PC-3 (cell line): ENCODE data around the gene PRM1. TPM values are rescaled to one million over a fixed set of nuclear protein-coding genes. Genes with fewer than 3 reads are reported as not detected.

Experiments
- ATAC-seq: fragments of 200-7000 bp; cut with Tn5 transposase; 2 replicates; pipeline ENCODE4 v1.9.1; 2020; ENCODE audit warnings: mild to moderate bottlenecking, moderate library complexity
- BruUV-seq: library from RNA; stranded (reverse); fragments of 400-500 nt; replicated peaks from 2 replicates; lab custom pipeline; 2021; lab: Mats Ljungman, UMichigan
- CTCF ChIA-PET: fragments of 300-600 bp; sonication (Branson Sonifier 250); formaldehyde crosslinking; loops from one replicate; lab custom pipeline; 2022; ENCODE audit warnings: antibody characterized with exemption; lab: Charles Lee
- POLR2A ChIA-PET: fragments of 300-600 bp; sonication (Branson Sonifier 250); formaldehyde crosslinking; loops from one replicate; lab custom pipeline; 2022; ENCODE audit warnings: antibody characterized with exemption; ENCODE audit not compliant: unreplicated experiment; lab: Charles Lee
- DNase-seq: peaks from one replicate; pipeline ENCODE4 v3.0.0-alpha.2; 2015
- H2AFZ ChIP-seq: fragments of 300-600 bp; sonication (generic); 2 replicates; pipeline ENCODE4 v1.6.0; 2016; ENCODE audit warnings: antibody characterized with exemption, low read length
- H3F3A ChIP-seq: fragments of 300-600 bp; sonication (generic); one replicate; pipeline ENCODE4 v1.6.0; 2017; ENCODE audit warnings: antibody characterized with exemption, low read length, control low read depth, mild to moderate bottlenecking; ENCODE audit not compliant: unreplicated experiment
- H3K27ac ChIP-seq: fragments of 300-600 bp; sonication (generic); 2 replicates; pipeline ENCODE4 v1.5.1; 2016; ENCODE audit warnings: mild to moderate bottlenecking, low read length
- H3K27me3 ChIP-seq: fragments of 300-600 bp; sonication (generic); 2 replicates; pipeline ENCODE4 v1.6.1; 2016; ENCODE audit warnings: low read length, mixed read lengths
- H3K36me3 ChIP-seq: fragments of 300-600 bp; sonication (generic); 2 replicates; pipeline ENCODE4 v1.6.1; 2016; ENCODE audit warnings: low read depth, mixed run types, low read length, mixed read lengths
- H3K4me1 ChIP-seq: fragments of 300-600 bp; sonication (generic); 2 replicates; pipeline ENCODE4 v1.5.1; 2016; ENCODE audit warnings: low read length; ENCODE audit not compliant: insufficient read depth
- H3K4me2 ChIP-seq: fragments of 300-600 bp; sonication (generic); 2 replicates; pipeline ENCODE4 v1.6.0; 2016; ENCODE audit warnings: low read length
- H3K4me3 ChIP-seq: fragments of 300-600 bp; sonication (generic); 2 replicates; pipeline ENCODE4 v1.5.1; 2016; ENCODE audit warnings: mild to moderate bottlenecking, low read length, mixed read lengths
- H3K79me2 ChIP-seq: fragments of 300-600 bp; sonication (generic); 2 replicates; pipeline ENCODE4 v1.6.1; 2017; ENCODE audit warnings: low read length, mixed read lengths
- H3K9ac ChIP-seq: fragments of 300-600 bp; sonication (generic); 2 replicates; pipeline ENCODE4 v1.6.0; 2016; ENCODE audit warnings: mild to moderate bottlenecking, low read length
- H3K9me2 ChIP-seq: fragments of 300-600 bp; sonication (generic); replicated peaks from 2 replicates; pipeline ENCODE4 v1.6.1; 2016; ENCODE audit warnings: mixed run types, low read length, mixed read lengths
- H3K9me3 ChIP-seq: fragments of 300-600 bp; sonication (generic); 2 replicates; pipeline ENCODE4 v1.6.1; 2016; ENCODE audit warnings: low read length, mixed read lengths
- H4K20me1 ChIP-seq: fragments of 300-600 bp; sonication (generic); 2 replicates; pipeline ENCODE4 v1.6.1; 2016; ENCODE audit warnings: low read length, mixed read lengths
- EZH2 ChIP-seq: fragments of 300-600 bp; sonication (generic); IDR thresholded peaks from one replicate; pipeline ENCODE4 v1.6.1; 2017; ENCODE audit warnings: antibody characterized with exemption, mild to moderate bottlenecking, low read length; ENCODE audit not compliant: unreplicated experiment
- EZH2phosphoT487 ChIP-seq: fragments of 300-600 bp; sonication (generic); IDR thresholded peaks from 2 replicates; pipeline ENCODE4 v1.6.1; 2018; ENCODE audit warnings: mild to moderate bottlenecking, antibody characterized with exemption, low read length, borderline replicate concordance
- intact Hi-C: fragments of 100-400 bp; cut with micrococcal nuclease; formaldehyde crosslinking; loops from 2 replicates; pipeline ENCODE4 v1.9.0; 2023
- total RNA-seq: library from RNA; depleted of rRNA; stranded (reverse); fragments of >200 nt; gene quantifications from 2 replicates; pipeline ENCODE4 v1.2.3, GENCODE V29; 2014
- TF ChIP-seq, protein P1 (sequence below): fragments of 300-600 bp; sonication (generic); conservative IDR thresholded peaks from 2 replicates; pipeline ENCODE4 v1.5.1; 2017; ENCODE audit warnings: antibody characterized with exemption, low read depth, mild to moderate bottlenecking, low read length

The PRM1 gene
- total RNA-seq, 1 experiment from 2014 or later: not detected

DNA sequence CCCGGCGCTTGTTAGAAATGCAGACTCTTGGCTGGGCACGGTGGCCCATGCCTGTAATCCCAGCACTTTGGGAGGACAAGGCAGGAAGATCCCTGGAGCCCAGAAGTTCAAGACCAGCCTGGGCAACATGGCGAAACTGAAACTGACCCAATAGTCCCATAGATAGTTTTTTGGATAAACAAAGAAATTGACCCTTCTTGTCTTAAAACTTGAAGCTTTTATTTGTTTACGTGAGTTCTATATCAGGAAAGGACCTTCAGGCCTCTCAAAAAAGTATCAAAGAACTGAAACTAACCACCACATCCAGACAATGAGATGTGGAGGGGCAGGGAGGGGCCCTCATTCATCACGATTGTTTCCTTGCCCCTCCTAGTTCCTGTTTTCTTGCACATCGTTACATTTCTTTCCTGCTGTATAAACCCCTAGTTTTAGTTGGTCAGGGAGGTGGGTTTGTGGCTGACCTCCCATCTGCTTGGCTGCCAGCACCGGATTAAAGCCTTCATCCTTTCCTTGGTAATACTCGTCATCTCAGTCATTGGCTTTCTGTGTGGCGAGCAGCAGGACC lies 29.9 kb upstream of the PRM1 start:
- Histone ChIP-seq H3K79me2 (no peaks in the 10 kb centered on the region), H3K4me1 (peaks cover 8% of the 10 kb centered on the region; the same call in 1 of the 2 replicates), H3K9me3 (no peaks in the 10 kb centered on the region), H4K20me1 (no peaks in the 10 kb centered on the region), H3K4me3 (no peak overlapping the region), H3K27me3 (no peaks in the 10 kb centered on the region), H2AFZ (no peak overlapping the region), H3F3A (no peaks in the 10 kb centered on the region), H3K9me2 (no peaks in the 10 kb centered on the region), H3K27ac (no peak overlapping the region), H3K36me3 (no peaks in the 10 kb centered on the region), H3K9ac (no peak overlapping the region), H3K4me2 (no peak overlapping the region)
- DNase-seq (no peak), ATAC-seq (no peak)
- intact Hi-C loops: no loop called here
- no peak for TF ChIP-seq EZH2
- TF ChIP-seq, protein P1, sequence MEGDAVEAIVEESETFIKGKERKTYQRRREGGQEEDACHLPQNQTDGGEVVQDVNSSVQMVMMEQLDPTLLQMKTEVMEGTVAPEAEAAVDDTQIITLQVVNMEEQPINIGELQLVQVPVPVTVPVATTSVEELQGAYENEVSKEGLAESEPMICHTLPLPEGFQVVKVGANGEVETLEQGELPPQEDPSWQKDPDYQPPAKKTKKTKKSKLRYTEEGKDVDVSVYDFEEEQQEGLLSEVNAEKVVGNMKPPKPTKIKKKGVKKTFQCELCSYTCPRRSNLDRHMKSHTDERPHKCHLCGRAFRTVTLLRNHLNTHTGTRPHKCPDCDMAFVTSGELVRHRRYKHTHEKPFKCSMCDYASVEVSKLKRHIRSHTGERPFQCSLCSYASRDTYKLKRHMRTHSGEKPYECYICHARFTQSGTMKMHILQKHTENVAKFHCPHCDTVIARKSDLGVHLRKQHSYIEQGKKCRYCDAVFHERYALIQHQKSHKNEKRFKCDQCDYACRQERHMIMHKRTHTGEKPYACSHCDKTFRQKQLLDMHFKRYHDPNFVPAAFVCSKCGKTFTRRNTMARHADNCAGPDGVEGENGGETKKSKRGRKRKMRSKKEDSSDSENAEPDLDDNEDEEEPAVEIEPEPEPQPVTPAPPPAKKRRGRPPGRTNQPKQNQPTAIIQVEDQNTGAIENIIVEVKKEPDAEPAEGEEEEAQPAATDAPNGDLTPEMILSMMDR: no peak
- TF ChIP-seq EZH2phosphoT487: no peak
- ChIA-PET CTCF (no interaction called here), POLR2A (no interaction called here)
- BruUV-seq: no TSS peak

DNA sequence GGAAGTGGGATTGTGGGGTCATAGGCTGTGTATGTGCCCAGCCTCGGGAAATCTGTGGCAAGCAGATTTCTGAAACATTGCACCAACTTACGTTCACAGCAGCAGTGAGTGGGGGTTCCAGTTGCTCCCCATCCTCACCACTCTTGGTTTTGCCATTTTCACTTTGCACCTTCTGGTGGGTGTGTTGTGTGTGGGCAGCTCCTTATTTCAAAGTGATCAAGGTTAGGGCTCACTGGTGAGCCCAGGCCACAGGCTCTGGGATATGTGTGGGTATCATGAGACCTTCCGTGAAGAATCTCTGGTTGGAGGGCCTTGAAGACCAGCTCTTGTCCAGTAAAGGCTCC lies 29.5 kb upstream of the PRM1 start:
- Histone ChIP-seq H3K9ac (no peak overlapping the region), H3K27ac (no peak overlapping the region), H3K4me1 (peaks cover 8% of the 10 kb centered on the region; the same call in 1 of the 2 replicates), H3K36me3 (no peaks in the 10 kb centered on the region), H3K4me3 (no peak overlapping the region), H3K4me2 (no peak overlapping the region), H3K79me2 (no peaks in the 10 kb centered on the region), H3K9me3 (no peaks in the 10 kb centered on the region), H2AFZ (no peak overlapping the region), H3F3A (no peaks in the 10 kb centered on the region), H4K20me1 (no peaks in the 10 kb centered on the region), H3K27me3 (no peaks in the 10 kb centered on the region), H3K9me2 (no peaks in the 10 kb centered on the region)
- ATAC-seq: no peak
- no peak for DNase-seq
- intact Hi-C loops: no loop called here
- POLR2A ChIA-PET: no interaction called here
- CTCF ChIA-PET: no interaction called here
- TF ChIP-seq EZH2: no peak
- no peak for TF ChIP-seq EZH2phosphoT487
- TF ChIP-seq, protein P1: no peak
- BruUV-seq: no TSS peak

DNA sequence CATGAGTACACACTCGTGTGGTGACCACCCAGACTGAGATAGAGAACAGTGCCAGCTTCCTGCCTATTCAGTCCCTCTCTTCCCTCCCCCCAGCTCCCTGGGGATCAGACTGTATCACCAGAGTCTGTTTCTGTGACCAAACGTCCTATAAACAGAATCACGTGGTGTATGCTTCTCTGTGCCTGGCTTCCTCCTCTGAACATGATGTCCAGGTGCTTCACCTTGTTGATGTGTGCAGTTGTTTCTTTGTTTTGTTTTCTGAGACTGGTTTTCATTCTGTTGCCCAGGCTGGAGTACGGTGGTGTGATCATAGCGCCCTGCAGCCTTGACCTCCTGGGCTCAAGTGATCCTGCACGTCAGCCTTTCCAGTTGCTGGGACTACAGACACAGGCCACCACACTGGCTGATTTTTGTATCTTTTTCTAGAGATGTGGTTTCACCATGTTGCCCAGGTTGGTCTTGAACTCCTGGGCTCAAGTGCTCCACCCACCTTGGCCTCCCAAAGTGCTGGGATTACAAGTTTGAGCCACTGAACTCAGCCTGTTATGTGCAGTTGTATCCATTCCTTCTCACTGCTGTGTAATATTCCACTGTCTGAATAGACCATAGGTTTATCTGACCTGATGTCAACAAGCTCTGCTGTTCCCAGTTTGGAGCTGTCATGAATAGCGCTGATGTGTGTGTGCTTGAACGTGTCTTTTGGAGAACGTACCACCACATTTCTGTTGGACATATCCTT lies 28.9 kb upstream of the PRM1 start:
- Histone ChIP-seq H3K4me2 (no peak overlapping the region), H3K9me2 (no peaks in the 10 kb centered on the region), H3K36me3 (no peaks in the 10 kb centered on the region), H3K79me2 (no peaks in the 10 kb centered on the region), H3F3A (no peaks in the 10 kb centered on the region), H3K27ac (no peak overlapping the region), H3K27me3 (no peaks in the 10 kb centered on the region), H3K4me1 (peaks cover 8% of the 10 kb centered on the region; the same call in 1 of the 2 replicates), H3K9ac (no peak overlapping the region), H3K4me3 (no peak overlapping the region), H3K9me3 (no peaks in the 10 kb centered on the region), H2AFZ (no peak overlapping the region), H4K20me1 (no peaks in the 10 kb centered on the region)
- POLR2A ChIA-PET: no interaction called here
- intact Hi-C loops: no loop called here
- CTCF ChIA-PET: no interaction called here
- ATAC-seq (no peak), DNase-seq (no peak)
- no TSS peak for BruUV-seq
- TF ChIP-seq EZH2 (no peak), EZH2phosphoT487 (no peak)
- TF ChIP-seq, protein P1: no peak
